A172 (cell line): Measurements from ENCODE around the gene REPIN1. TPM values are rescaled to one million over a fixed set of nuclear protein-coding genes. Genes with fewer than 3 reads are reported as not detected.

Source experiments
- DNase-seq: peaks from one replicate; pipeline ENCODE4 v3.0.0-alpha.2; 2015; ENCODE audit warnings: low spot score
- total RNA-seq: library from RNA; depleted of rRNA; stranded (reverse); fragments of >200 nt; shearing (Covaris generic); gene quantifications from 2 replicates; pipeline ENCODE4 v1.2.3, GENCODE V29; 2014

The REPIN1 gene
- total RNA-seq, 1 experiment from 2014 or later, result 237 TPM

- DNase-seq, result no peak
These were observed 8.1 kb upstream of the REPIN1 start for GRCh38 chr7:150360363-150361058.

GRCh38 chr7:150361402-150361801 lies 7.2 kb upstream of the REPIN1 start:
- no peak for DNase-seq

- no peak for DNase-seq
These were observed 6.6 kb upstream of the REPIN1 start for GRCh38 chr7:150361807-150362621.

- DNase-seq, result peak; percentile 49
These were observed 5.3 kb upstream of the REPIN1 start for GRCh38 chr7:150363370-150363769.

GRCh38 chr7:150363872-150364271 lies 4.8 kb upstream of the REPIN1 start:
- no peak for DNase-seq

- DNase-seq, result no peak
These were observed 3.4 kb upstream of the REPIN1 start for GRCh38 chr7:150365194-150365593.

GRCh38 chr7:150365673-150366398 lies 2.8 kb upstream of the REPIN1 start:
- no peak for DNase-seq

GRCh38 chr7:150367677-150368095 lies 936 bp upstream of the REPIN1 start:
- DNase-seq, result peak; percentile 76

GRCh38 chr7:150368884-150369747 lies 494 bp downstream of the REPIN1 start:
- peak; percentile 69 for DNase-seq

- no peak for DNase-seq
These were observed 1.3 kb downstream of the REPIN1 start for GRCh38 chr7:150369748-150370501.

GRCh38 chr7:150370612-150371071 lies 2.0 kb downstream of the REPIN1 start:
- peak; percentile 34 for DNase-seq

GRCh38 chr7:150371131-150371995 lies 2.7 kb downstream of the REPIN1 start:
- DNase-seq, result no peak

- no peak for DNase-seq
These were observed 3.3 kb downstream of the REPIN1 start for GRCh38 chr7:150371996-150372270.

- DNase-seq, result no peak
These were observed 3.8 kb downstream of the REPIN1 start for GRCh38 chr7:150372271-150373048.

- no peak for DNase-seq
These were observed 4.6 kb downstream of the REPIN1 start for GRCh38 chr7:150373049-150373801.

GRCh38 chr7:150374026-150374425 lies 5.4 kb downstream of the REPIN1 start:
- no peak for DNase-seq

GRCh38 chr7:150374472-150374871 lies 5.8 kb downstream of the REPIN1 start:
- DNase-seq, result no peak
